Gastroesophageal sphincter (tissue), 3 donors: ENCODE measurements around the gene RGS14.

Experiments used
- EP300 ChIP-seq: sonication (generic); formaldehyde crosslinking; IDR thresholded peaks from one replicate; pipeline ENCODE4 v1.6.1; 2017; ENCODE audit warnings: antibody characterized with exemption, mild to moderate bottlenecking
- POLR2A ChIP-seq, 2 donors: fragments of 450-650 bp; IDR thresholded peaks; one replicate each; pipeline ENCODE4 v1.6.1; 2017; ENCODE audit warnings: antibody characterized with exemption in 2 of 2, mild to moderate bottlenecking in 2 of 2, moderate library complexity in 1 of 2
- TF ChIP-seq, protein P1 (sequence below), 4 experiments: fragments of 200-600 bp in 2 of 4; fragments of 450-650 bp in 2 of 4; sonication (generic) in 1 of 4; IDR thresholded peaks; one replicate each; pipeline ENCODE4 v1.5.1; 2017 to 2019; ENCODE audit warnings: antibody characterized with exemption in 4 of 4, mild to moderate bottlenecking in 2 of 4, moderate library complexity in 2 of 4

DNA sequence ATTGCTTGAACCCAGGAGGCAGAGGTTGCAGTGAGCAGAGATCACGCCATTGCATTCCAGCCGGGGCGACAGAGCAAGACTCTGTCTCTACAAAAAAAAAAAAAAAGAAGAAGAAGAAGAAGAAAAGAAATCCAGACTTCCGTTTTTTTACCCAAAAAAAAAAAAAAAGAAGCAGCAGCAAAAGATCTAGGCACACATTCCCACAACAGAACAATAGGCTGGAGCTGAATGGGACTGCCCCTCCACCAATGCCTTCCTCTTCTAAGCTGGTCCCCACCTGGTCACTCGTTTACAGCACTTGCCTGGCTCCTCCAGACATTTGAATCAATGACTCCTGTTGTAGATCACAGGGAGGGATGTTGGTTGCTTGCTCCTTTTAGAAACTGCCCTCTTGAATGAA is 4.6 kb upstream of the RGS14 start:
- TF ChIP-seq, protein P1, sequence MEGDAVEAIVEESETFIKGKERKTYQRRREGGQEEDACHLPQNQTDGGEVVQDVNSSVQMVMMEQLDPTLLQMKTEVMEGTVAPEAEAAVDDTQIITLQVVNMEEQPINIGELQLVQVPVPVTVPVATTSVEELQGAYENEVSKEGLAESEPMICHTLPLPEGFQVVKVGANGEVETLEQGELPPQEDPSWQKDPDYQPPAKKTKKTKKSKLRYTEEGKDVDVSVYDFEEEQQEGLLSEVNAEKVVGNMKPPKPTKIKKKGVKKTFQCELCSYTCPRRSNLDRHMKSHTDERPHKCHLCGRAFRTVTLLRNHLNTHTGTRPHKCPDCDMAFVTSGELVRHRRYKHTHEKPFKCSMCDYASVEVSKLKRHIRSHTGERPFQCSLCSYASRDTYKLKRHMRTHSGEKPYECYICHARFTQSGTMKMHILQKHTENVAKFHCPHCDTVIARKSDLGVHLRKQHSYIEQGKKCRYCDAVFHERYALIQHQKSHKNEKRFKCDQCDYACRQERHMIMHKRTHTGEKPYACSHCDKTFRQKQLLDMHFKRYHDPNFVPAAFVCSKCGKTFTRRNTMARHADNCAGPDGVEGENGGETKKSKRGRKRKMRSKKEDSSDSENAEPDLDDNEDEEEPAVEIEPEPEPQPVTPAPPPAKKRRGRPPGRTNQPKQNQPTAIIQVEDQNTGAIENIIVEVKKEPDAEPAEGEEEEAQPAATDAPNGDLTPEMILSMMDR (IDR thresholded peaks at IDR 0.05): no peak
- no peak for TF ChIP-seq EP300
- TF ChIP-seq POLR2A (IDR thresholded peaks at IDR 0.05): no peak
